GM15510 (cell line): ENCODE results near the gene PROM1.

Source experiments
- POLR2A ChIP-seq: IDR thresholded peaks from 3 replicates; pipeline ENCODE4 v1.6.1; 2011; ENCODE audit warnings: borderline replicate concordance; ENCODE audit not compliant: insufficient read length; ENCODE audit errors: extremely low read depth

PROM1 gene

GRCh38 chr4:16083241-16084191 lies at the start of gene PROM1:
TSS of gene PROM1 (minus strand) at chr4:16084023. CDS start at chr4:16075906, 8,117 bp downstream.
- no peak for TF ChIP-seq POLR2A

- TF ChIP-seq POLR2A = no peak
These were observed 49.6 kb upstream of the PROM1 start for GRCh38 chr4:16133406-16133805.

GRCh38 chr4:16131293-16131692 lies 47.5 kb upstream of the PROM1 start:
- no peak for TF ChIP-seq POLR2A

- TF ChIP-seq POLR2A = no peak
These were observed 45.5 kb upstream of the PROM1 start for GRCh38 chr4:16129336-16129735.

- no peak for TF ChIP-seq POLR2A
These were observed 42.9 kb upstream of the PROM1 start for GRCh38 chr4:16126714-16127113.

GRCh38 chr4:16125571-16126445 lies 42.0 kb upstream of the PROM1 start:
- TF ChIP-seq POLR2A = no peak

GRCh38 chr4:16124232-16124631 lies 40.4 kb upstream of the PROM1 start:
- no peak for TF ChIP-seq POLR2A

- TF ChIP-seq POLR2A = no peak
These were observed 39.7 kb upstream of the PROM1 start for GRCh38 chr4:16123356-16124084.

- TF ChIP-seq POLR2A = no peak
These were observed 39.0 kb upstream of the PROM1 start for GRCh38 chr4:16122784-16123183.

GRCh38 chr4:16122308-16122711 lies 38.5 kb upstream of the PROM1 start:
- TF ChIP-seq POLR2A = no peak

- TF ChIP-seq POLR2A = no peak
These were observed 36.9 kb upstream of the PROM1 start for GRCh38 chr4:16120720-16121119.

GRCh38 chr4:16119981-16120380 lies 36.2 kb upstream of the PROM1 start:
- TF ChIP-seq POLR2A = no peak

- TF ChIP-seq POLR2A = no peak
These were observed 34.3 kb upstream of the PROM1 start for GRCh38 chr4:16118090-16118489.

- no peak for TF ChIP-seq POLR2A
These were observed 33.3 kb upstream of the PROM1 start for GRCh38 chr4:16117164-16117563.
